ENCODE results near the gene ABCB10.
A peak's percentile ranks its signal among the peaks of the same experiment; 100 is the strongest.
"Not testable (repeated sequence)": the region's sequence is repeated elsewhere in the genome, so short reads cannot be mapped to it uniquely, and the experiment has no call there.

ABCB10 gene

DNA sequence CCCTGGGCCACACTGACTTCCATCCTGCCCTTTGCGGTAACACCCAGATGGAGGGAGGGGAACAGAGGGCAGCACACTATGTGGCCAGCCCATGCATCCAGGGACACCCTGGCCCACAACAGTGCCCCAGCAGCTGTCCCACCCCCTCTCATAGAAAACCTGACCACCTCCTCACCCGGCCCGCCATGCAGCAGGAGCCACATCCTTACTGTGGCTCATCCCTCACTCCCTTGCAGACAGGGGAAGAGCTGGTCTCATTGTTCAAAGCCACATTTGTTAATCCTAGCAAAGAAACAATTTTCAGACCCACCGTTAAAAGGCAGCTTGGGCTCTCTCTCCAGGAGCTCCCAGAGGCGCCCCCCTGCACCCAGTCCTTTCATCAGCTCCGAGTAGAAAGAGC lies 27.2 kb downstream of the ABCB10 start:
- no peak for DNase-seq

DNA sequence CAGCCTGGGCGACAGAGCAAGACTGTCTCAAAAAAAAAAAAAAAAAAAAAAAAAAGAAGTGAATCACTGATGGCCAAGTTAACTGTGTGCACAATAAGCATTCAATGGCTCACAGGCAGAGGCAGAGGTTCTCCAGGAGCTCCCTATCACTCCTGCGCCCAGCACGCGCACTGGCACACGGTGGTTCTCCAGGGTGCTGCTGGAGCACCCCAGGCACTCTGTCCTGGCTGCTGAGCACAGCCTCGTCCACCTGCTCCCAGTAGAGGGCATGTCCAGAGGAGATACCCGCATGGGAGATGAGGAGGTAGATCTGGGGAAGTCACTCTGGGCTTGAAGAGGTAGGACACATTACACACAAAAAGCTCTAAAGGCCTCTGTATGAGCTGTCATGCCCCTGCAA lies 28.9 kb downstream of the ABCB10 start:
- DNase-seq = no peak

DNA sequence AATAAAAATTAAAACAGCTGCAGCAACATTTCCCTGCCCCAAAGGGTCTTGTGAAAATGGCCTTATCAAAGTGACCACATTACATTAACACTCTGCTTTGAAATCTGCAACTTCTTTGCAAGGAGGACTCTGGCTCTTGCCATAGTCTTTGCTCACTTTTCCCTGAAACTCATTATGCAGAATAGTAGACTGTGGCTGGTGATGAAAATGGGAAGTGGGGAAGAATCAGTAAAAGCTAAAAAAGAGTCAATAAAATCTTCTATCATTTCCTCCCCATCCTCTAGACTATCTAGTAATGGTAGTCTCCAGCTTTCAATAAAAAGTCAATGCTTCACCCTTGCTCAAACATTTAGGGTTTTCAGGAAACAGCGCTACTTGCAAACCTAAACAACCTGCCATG lies 31.8 kb downstream of the ABCB10 start:
- no peak for DNase-seq

DNA sequence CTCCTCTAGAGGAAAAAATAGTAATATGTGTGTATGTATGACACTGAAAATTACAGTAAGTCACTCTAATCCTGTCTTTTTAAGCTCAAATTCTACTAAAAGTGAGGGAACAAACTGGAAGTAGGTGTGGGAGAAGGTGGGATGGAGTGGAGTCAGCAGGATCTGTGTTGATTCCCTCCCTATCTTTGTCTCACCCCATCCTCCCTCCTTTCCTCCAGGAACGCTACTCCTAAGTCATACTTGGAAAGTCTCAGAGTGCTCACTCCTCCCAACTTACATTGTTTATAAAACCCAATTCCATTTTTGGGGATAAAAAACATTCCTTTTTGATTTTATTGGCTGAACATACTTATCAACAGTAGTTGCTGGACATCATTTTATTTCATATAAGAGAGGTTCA lies 35.5 kb downstream of the ABCB10 start:
- no peak for DNase-seq

DNA sequence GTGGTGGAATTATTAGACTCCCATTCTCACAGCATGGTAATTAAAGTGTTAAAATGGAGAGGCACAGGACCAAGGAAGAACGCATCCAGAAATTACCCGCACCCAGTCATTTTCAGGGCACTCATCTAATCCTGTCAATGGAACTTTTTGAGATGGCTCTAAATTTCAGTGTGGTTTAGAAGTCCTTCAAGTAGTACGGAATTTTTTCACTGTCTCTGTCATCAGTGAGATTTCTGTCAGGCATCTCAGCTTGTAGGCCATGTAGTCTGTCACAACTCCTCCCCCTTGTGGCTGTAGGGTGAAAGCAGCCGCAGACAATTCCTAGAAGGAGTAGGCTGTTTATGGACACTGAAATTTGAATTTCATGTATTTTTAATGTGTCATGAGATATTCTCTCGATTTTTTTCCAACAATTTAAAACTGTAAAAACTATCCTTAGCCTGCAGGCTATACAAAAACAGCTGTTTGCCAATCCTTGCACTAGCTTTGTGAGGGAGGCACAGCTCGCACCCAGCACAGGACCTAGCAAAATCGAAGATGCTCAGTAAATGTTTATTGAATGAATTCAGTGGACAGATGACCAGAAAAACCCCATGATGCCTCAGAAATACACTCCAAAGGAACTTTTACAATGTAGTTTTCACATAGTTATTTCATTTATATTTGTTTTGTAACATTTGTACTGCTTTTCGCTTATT lies 43.8 kb downstream of the ABCB10 start:
- DNase-seq = peak; percentile 64

DNA sequence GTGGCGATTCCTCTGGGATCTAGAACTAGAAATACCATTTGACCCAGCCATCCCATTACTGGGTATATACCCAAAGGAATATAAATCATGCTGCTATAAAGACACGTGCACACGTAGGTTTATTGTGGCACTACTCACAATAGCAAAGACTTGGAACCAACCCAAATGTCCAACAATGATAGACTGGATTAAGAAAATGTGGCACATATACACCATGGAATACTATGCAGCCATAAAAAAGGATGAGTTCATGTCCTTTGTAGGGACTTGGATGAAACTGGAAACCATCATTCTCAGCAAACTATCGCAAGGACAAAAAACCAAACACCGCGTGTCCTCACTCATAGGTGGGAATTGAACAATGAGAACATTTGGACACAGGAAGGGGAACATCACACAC lies 46.9 kb downstream of the ABCB10 start:
- not testable (repeated sequence) for DNase-seq

DNA sequence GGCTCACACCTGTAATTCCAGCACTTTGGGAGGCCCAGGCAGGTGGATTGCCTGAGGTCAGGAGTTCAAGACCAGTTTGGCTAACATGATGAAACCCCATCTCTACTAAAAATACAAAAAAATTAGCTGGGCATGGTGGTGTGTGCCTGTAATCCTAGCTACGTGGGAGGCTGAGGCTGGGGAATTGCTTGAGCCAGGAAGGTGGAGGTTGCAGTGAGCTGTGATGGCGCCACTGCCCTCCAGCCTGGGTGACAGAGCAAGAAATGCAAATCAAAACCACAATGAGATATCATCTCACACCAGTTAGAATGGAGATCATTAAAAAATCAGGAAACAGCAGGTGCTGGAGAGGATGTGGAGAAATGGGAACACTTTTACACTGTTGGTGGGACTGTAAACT lies 47.3 kb downstream of the ABCB10 start:
- not testable (repeated sequence) for DNase-seq

DNA sequence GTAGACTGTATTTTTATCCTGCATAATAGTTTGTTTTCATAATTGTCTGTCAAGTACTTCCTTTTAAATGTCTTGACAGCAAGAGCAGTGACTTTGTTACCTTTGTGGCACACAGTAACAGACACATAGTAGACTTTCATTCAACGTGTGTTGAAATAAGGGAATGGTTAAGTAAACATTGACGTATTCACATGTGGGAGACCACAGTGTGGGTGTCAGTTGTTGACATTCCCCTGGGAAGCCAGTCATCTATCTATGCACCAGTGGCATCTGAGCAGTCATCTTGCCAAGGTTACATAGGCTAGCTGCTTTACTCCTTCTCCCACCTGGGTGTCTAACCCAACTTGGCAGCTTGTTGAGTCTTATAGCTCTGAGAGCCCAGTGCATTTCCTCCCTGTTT lies 48.9 kb downstream of the ABCB10 start:
- DNase-seq = no peak

DNA sequence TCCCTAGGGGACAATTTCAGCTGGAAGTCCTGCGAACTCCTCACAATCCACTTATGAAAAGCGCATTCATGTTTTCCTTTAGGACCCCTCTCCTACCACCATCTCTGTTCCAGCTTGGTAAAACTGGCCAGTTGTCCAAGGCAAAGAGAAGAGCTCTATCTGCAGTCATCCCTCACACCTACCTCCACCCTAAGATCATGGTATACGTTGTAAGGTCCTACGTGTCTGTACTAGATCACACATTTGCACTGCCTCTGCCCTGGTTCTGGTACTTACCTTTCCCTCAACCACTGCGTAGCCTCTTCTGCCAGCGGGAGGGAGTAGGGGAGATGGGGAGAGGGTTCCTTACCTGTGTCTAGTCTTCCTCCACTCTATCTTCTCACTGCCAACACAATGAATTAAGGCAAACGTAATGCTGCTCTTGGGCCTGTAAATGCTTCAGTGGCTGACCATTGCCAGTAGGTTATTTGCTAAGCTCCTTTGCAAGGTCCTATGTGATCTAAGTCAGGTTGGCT lies 49.6 kb downstream of the ABCB10 start:
- no peak for DNase-seq

DNA sequence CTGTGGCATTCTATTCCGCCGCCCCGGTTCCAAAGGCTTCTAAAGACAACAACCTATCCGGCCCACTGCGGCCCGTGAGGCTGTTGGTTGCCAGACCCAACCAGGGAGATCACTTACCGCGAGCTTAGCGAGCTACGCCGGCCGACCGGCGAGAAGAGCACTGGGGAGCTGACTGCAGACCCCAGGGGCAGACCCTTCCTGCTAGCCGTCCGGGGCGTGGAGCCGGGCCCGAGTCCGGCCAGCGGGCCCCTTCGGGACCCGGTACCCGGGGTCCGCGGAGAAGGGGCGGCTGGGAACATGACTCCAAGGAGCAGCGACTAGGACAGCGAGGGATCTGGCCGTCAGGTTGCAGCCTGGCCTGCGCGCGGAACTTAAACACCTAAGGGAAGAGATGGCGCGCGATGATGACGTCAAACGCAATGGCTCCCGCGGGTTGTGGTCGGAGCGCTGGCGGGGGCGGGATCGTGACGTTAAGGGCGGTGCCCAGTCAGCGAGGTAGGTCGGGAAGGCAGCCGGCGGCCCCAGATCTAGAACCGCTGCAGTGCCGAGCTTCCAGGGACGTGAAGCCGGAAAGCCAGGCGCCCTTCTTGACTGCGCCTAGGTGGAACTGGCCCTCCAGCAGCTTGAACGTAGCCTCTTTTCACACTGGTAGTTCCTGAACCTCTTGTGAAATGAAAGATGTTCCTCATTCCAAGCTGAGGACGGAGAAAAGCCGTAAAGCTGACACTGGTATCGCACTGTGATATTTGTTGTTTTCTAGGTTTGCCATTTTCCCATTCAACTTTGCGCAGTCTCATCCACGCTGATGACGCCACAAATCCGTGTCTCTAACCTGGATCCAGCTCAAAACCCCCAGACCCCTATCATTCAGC lies 50.3 kb downstream of the ABCB10 start, which contains the start of gene NUP133:
TSS of gene NUP133 (minus strand) at position 391 of the 872 bp plus-strand sequence. CDS start at position 299, 92 bp downstream.
- peak; percentile 99 for DNase-seq

DNA sequence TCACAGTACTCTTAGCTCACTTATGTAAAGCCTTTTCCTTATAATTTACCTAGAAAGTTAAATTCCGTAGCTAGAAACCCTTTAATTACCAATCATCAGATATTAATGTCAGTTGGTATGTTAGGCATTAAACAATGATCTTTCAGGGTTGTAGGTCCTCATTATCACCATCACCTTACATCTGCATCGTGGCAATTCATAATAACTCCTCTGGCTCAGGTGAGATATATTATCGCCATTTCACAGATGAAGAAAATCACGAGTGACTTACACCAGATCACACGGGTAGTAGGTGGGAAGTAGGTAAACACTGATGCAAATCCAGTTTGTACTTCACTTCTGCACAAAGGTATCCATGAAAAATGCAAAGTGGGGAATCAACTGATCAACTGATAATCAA lies 51.0 kb downstream of the ABCB10 start:
- no peak for DNase-seq

DNA sequence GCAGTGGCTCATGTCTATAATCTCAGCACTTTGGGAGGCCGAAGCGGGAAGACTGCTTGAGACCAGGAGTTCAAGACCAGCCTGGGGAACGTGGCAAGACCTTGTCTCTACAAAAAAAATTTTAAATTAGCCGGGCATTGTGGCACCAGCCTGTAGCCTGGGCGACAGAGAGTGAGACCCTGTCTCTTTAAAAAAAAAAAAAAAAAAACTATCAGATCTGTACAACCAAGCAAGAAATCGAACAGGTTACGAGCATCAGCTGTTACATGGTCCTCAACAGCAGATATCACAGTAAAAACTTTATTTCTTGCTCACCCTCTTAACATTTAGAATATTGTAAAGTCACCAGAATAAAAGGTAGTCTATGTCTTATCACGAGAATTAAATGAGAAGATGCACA lies 51.9 kb downstream of the ABCB10 start:
- DNase-seq = no peak

DNA sequence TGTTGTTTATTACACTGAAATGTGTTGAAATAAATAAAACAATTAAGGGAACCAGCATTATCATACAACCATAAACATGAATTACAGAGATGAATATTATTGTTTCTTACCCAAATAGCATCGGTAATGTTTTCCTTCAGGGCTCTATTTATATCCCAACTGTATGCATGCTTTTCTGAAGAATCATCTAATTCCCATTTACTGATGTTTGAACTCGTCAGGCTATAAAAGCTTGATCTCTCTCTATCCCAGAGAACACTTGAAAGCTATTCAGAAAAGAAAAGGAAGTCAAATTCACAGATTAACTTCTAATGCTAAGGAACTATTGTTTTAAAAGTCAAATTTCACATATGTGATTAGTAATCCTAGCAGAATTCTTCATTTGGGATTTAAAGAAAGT lies 62.7 kb downstream of the ABCB10 start:
- DNase-seq = no peak

DNA sequence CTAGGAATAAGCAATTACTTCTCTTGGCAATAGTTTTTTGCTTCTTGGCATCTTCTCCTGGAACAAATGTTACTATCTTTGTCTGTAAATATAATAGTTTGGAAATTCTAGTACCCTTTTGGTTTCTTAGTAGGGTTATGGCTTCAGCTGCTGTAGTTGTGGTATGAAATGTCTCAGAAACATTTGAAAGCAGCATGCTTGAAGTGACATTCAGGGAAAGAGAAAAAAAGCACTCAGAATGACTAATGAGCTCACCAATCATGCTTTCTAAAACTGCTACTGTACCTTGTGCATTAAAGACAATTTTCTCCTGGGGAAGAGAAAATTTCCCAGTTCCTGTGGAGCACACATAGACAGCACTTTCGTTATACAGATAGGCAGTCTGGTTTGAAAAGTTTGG lies 71.3 kb downstream of the ABCB10 start:
- DNase-seq = no peak

DNA sequence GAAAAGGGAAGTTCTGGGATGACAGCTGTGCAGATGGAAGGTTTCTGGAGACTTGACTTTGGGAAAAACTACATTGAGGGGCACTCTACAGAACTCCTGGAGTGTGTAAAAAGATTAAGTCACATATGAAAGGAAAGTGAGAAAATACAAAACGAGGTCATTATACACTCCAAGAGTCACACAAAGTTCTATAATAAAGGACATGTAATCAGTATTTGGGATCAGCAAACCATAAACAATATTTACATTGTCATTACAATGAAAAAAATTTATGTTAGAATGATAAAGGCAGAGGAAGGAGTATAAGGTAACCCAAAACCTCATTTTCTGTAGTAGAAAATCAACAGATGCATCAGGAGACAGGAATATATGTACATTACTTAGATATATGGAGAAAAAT lies 73.2 kb downstream of the ABCB10 start:
- no peak for DNase-seq

DNA sequence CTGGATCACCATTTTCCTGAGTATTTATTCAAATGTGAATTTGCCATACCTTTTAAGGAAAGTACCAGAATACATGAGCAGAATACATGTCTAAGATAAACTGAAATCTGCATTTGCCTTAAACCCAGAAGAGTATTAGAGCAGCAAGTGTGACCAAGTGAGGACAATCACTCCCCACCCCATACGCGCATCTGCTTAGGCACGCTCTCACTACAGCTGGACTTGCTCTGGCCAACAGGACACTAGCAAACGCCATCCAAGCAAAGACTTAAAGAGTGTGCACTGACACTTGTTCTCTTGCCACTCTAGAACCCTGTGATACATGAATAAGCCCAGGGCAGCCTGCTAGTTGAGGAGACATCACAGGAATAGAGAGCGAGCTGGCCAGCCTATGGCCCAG lies 76.0 kb downstream of the ABCB10 start:
- DNase-seq = no peak

DNA sequence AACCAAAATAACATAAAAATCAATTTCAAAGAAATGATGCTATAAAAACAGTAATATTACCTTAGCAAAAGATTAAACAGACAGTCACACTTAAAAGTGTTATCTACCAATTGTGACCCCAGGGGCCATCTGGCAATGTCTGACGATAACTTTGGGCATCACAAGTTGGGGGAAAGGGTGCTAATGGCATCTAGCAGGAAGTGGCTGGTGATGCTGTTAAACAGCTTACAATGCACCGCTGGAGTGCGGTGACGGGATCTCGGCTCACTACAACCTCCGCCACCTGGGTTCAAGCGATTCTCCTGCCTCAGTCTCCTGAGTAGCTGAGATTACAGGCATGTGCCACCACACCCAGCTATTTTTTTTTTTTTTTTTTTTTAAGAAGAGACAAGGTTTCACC lies 78.0 kb downstream of the ABCB10 start:
- DNase-seq = no peak

DNA sequence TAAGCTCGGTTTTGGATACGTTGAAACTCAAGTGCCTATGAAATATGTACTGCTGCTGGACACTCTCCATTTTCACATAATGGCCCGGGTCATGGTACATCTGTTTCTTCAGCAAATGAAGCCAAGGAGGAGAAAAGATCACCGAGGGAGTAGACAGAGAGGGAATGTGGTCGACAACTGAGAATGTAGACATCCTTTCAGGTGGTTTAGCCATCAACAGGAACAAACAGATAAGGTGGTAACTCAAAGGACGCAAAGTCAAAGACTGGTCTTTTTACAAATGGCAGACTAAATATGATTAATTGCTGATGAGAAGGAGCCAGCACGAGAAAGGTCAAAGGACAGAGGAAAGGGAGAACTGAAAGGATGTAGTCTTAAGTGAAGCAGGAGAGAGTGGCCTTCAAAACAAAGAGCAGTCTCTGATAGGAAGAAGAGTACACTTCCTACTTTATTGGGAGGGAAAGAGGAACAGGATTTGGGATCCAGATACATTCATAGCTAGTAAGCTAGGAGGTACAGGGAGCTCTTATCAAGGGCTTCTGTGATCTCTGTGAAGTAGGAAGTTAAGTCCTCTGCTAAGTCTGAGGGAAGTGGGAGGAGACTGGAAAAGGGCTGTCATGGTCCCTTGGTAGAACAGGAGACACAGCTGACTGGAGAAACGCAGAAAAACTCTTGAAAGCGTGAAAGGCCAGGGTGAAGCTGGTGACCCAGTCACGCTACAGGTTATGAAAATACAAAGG lies 78.7 kb downstream of the ABCB10 start:
- no peak for DNase-seq

DNA sequence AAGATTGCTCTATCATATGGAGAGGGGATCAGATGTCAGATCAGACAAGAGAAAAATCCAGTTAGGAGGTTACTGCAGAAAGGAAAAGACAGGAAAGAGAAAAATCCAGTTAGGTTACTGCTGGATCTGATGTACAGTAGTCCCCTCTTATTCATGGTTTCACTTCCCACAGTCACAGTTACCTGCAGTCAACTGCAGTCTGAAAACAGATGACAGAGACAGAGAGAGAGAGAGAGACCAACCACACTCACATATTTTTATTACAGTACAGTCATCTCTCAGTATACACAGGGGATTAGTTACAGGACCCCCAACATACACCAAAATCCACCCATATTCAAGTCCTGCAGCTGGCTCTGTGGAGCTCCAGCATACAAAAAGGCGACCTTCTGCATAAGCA lies 79.7 kb downstream of the ABCB10 start:
- no peak for DNase-seq

DNA sequence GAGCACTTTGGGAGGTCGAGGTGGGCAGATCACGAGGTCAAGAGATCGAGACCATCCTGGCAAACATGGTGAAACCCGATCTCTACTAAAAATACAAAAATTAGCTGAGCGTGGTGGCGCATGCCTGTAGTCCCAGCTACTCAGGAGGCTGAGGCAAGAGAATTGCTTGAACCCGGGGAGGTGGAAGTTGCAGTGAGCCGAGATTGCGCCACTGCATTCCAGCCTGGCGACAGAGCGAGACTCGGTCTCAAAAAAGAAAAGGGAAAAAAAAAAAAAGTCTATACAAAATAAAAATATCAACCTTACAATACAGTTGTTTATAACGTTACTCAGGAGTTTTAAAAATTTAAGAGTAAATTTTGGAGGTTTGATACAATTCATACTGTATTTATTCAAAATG lies 82.6 kb downstream of the ABCB10 start:
- not testable (repeated sequence) for DNase-seq

DNA sequence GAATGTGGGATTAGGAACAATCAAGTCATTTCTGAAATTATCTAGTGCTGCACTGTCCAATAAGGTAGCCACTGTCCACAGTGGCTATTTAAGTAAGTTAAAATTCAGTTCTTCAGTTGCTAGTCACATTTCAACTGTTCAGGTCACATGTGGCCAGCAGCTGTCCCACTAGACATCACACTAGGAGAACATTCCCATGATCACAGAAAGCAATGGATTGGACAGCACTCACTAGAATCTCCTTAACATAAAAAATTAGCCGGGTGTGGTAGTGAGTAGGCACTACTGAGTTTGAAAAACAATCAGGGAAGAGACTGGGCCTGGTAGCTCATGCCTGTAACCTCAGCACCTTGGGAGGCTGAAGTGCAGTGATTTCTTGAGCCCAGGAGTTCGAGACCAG lies 84.0 kb downstream of the ABCB10 start:
- DNase-seq = no peak

DNA sequence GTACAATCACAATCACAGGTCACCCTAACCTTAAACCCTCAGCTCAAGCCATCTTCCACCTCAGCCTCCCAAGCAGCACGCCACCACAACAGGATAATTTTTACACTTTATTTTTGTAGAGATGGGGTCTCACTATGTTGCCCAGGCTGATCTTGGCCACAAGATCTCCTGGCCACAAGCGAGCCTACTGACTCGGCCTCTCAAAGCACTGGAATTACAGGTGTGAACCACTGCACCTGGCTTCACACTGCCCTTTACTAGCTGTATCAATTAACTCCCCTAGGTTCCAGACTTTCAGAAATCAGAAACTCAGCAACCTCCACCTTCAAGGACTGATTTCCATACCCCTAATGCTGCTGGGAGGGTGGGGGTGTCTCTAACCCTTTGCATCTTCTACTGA lies 87.3 kb downstream of the ABCB10 start:
- DNase-seq = no peak

DNA sequence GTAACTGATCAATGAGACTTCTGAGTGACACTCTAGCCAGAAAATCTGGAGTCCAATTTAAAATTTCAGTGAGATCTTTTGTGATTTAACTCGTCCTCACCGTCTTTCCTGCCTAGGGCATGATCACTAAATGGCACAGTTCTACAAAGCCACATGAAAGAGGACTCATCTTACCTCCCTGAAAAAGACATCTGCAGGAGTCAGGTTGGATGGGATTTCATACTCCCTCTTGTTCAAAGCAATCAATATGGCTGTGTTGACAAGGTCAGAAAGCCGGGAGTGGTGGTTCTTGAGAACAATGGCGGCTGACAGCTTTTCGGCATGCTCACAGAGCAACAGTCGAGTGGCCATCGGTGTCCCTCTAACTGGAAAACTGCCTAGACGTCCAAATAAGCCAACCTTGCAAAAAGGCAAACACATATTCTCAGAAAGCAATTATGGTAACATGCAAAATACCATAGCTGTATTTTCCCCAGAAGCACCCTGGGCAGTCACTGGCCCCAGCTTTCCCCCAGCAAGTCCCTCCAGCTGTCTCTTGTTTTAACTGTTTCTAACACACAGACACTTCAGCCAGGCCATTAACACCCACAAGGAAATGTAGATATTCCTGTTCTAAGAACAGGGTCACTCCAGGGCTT lies 88.0 kb downstream of the ABCB10 start:
- no peak for DNase-seq
